Peyer's patch (tissue), 4 donors: Measurements from ENCODE around the gene OPTC.

Source experiments
- POLR2A ChIP-seq, 2 donors: fragments of 450-650 bp; IDR thresholded peaks; one replicate each; pipeline ENCODE4 v1.5.1; 2017; ENCODE audit warnings: antibody characterized with exemption in 2 of 2, mild to moderate bottlenecking in 2 of 2, moderate library complexity in 2 of 2
- TF ChIP-seq, protein P1 (sequence below), 6 experiments: fragments of 450-650 bp in 4 of 6; fragments of 200-600 bp in 2 of 6; sonication (generic) in 1 of 6; IDR thresholded peaks; one replicate each; pipeline ENCODE4 v1.5.1; 2017 to 2019; ENCODE audit warnings: antibody characterized with exemption in 6 of 6, mild to moderate bottlenecking in 3 of 6, moderate library complexity in 1 of 6

DNA sequence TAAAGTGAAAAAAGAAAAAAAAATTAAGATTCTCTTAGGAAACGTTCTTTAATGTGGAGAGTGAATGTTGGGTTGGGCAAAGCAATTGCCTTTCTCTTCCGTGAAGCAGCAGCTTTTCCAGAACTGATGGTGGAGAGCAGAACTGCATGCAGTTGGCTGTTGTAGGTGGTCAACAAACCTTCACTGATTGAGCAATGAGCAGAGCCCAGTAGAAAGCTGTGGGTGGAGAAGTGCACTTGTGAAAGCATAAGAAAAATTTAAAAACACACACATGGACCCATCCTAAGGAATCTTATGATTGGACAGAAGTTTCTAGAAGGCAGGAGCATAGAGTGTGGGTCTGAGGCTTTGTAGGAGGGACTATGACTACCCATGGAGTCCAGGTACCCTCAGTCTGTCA, 13.9 kb upstream of the OPTC start:
- TF ChIP-seq, protein P1, sequence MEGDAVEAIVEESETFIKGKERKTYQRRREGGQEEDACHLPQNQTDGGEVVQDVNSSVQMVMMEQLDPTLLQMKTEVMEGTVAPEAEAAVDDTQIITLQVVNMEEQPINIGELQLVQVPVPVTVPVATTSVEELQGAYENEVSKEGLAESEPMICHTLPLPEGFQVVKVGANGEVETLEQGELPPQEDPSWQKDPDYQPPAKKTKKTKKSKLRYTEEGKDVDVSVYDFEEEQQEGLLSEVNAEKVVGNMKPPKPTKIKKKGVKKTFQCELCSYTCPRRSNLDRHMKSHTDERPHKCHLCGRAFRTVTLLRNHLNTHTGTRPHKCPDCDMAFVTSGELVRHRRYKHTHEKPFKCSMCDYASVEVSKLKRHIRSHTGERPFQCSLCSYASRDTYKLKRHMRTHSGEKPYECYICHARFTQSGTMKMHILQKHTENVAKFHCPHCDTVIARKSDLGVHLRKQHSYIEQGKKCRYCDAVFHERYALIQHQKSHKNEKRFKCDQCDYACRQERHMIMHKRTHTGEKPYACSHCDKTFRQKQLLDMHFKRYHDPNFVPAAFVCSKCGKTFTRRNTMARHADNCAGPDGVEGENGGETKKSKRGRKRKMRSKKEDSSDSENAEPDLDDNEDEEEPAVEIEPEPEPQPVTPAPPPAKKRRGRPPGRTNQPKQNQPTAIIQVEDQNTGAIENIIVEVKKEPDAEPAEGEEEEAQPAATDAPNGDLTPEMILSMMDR (IDR thresholded peaks at IDR 0.05), result peak in 2 of 6 experiments; percentile 8 to 18
- no peak for TF ChIP-seq POLR2A (IDR thresholded peaks at IDR 0.05)
